Mesenchymal stem cell (in vitro differentiated cells and primary cell): Measurements from ENCODE around the gene PGAM5.

Experiments
- DNase-seq: peaks from one replicate; pipeline ENCODE4 v3.0.0-alpha.2; 2013
- H2AFZ ChIP-seq: one replicate; pipeline ENCODE4 v1.6.1; 2013; ENCODE audit warnings: low read depth, mild to moderate bottlenecking, control low read depth, inconsistent platforms, low read length, moderate library complexity
- H2AK5ac ChIP-seq: 2 replicates; pipeline ENCODE4 v1.6.1; 2013; ENCODE audit warnings: low read length, moderate library complexity, mild to moderate bottlenecking, inconsistent platforms; ENCODE audit not compliant: severe bottlenecking
- H2BK120ac ChIP-seq: one replicate; pipeline ENCODE4 v1.6.1; 2013; ENCODE audit warnings: low read depth, mild to moderate bottlenecking, inconsistent platforms, low read length, moderate library complexity
- H2BK12ac ChIP-seq, 2 experiments: one replicate each; pipeline ENCODE4 v1.6.1; 2013; ENCODE audit warnings: inconsistent platforms in 2 of 2, low read length in 2 of 2, mild to moderate bottlenecking in 2 of 2, moderate library complexity in 2 of 2, control low read depth in 1 of 2
- H2BK15ac ChIP-seq: one replicate; pipeline ENCODE4 v1.6.1; 2013; ENCODE audit warnings: mild to moderate bottlenecking, low read depth, inconsistent platforms; ENCODE audit not compliant: poor library complexity, severe bottlenecking
- H2BK5ac ChIP-seq: 2 replicates; pipeline ENCODE4 v1.6.1; 2013; ENCODE audit warnings: low read depth, mild to moderate bottlenecking, low read length, control low read depth, inconsistent platforms; ENCODE audit not compliant: poor library complexity, severe bottlenecking
- H3K14ac ChIP-seq, 2 experiments: one replicate each; pipeline ENCODE4 v1.6.1; 2013; ENCODE audit warnings: inconsistent platforms in 2 of 2, low read length in 2 of 2, control low read depth in 1 of 2, mild to moderate bottlenecking in 1 of 2, moderate library complexity in 1 of 2
- H3K18ac ChIP-seq, 2 experiments: one replicate each; pipeline ENCODE4 v1.6.1; 2013; ENCODE audit warnings: inconsistent platforms in 2 of 2, low read length in 2 of 2, control low read depth in 1 of 2, low read depth in 1 of 2, mild to moderate bottlenecking in 1 of 2
- H3K23ac ChIP-seq, 2 experiments: one replicate each; pipeline ENCODE4 v1.6.1; 2013; ENCODE audit warnings: inconsistent platforms in 2 of 2, low read length in 2 of 2, mild to moderate bottlenecking in 2 of 2, moderate library complexity in 2 of 2, control low read depth in 1 of 2
- H3K27ac ChIP-seq: 2 replicates; pipeline ENCODE4 v1.5.1; 2013; ENCODE audit warnings: mild to moderate bottlenecking, moderate library complexity, low read length, control low read depth, inconsistent platforms; ENCODE audit not compliant: poor library complexity, severe bottlenecking
- H3K27me3 ChIP-seq, 2 experiments: 2 replicates each; pipeline versions ENCODE4 v1.6.1 to v1.7.0; 2013; ENCODE audit warnings: low read length in 2 of 2, mild to moderate bottlenecking in 2 of 2, moderate library complexity in 2 of 2, control low read depth in 1 of 2, inconsistent platforms in 1 of 2; ENCODE audit not compliant: control insufficient read depth in 1 of 2, insufficient read depth in 1 of 2
- H3K36me3 ChIP-seq, 2 experiments: 2 replicates each; pipeline versions ENCODE4 v1.6.1 to v1.7.0; 2013; ENCODE audit warnings: low read length in 2 of 2, control low read depth in 1 of 2, inconsistent platforms in 1 of 2, low read depth in 1 of 2, mild to moderate bottlenecking in 1 of 2; ENCODE audit not compliant: insufficient read depth in 2 of 2, control insufficient read depth in 1 of 2
- H3K4ac ChIP-seq, 2 experiments: one replicate each; pipeline ENCODE4 v1.6.1; 2013; ENCODE audit warnings: inconsistent platforms in 2 of 2, low read length in 2 of 2, mild to moderate bottlenecking in 2 of 2, moderate library complexity in 2 of 2, control low read depth in 1 of 2, low read depth in 1 of 2
- H3K4me1 ChIP-seq: 2 replicates; pipeline ENCODE4 v1.6.1; 2013; ENCODE audit warnings: low read depth, low read length, control low read depth; ENCODE audit not compliant: control insufficient read depth, insufficient read depth
- H3K4me2 ChIP-seq: 2 replicates; pipeline ENCODE4 v1.6.1; 2013; ENCODE audit warnings: low read length, mild to moderate bottlenecking, inconsistent platforms; ENCODE audit not compliant: poor library complexity, severe bottlenecking
- H3K4me3 ChIP-seq, 2 experiments: 2 replicates each; pipeline versions ENCODE4 v1.5.1 to v1.7.0; 2013; ENCODE audit warnings: low read length in 2 of 2, mild to moderate bottlenecking in 2 of 2, control low read depth in 1 of 2, low read depth in 1 of 2; ENCODE audit not compliant: insufficient read depth in 1 of 2
- H3K79me1 ChIP-seq: replicated peaks from 2 replicates; pipeline ENCODE4 v1.6.1; 2013; ENCODE audit warnings: mild to moderate bottlenecking, control low read depth, low read length, inconsistent platforms; ENCODE audit not compliant: poor library complexity, severe bottlenecking
- H3K9ac ChIP-seq: 2 replicates; pipeline ENCODE4 v1.7.0; 2013; ENCODE audit warnings: mild to moderate bottlenecking, low read length, moderate library complexity
- H3K9me3 ChIP-seq: 2 replicates; pipeline ENCODE4 v1.7.0; 2013; ENCODE audit warnings: mild to moderate bottlenecking, low read length; ENCODE audit not compliant: control insufficient read depth
- H4K8ac ChIP-seq: one replicate; pipeline ENCODE4 v1.6.1; 2013; ENCODE audit warnings: inconsistent platforms, mild to moderate bottlenecking, low read length, moderate library complexity
- H4K91ac ChIP-seq: one replicate; pipeline ENCODE4 v1.6.1; 2013; ENCODE audit warnings: mild to moderate bottlenecking, low read length, inconsistent platforms
- WGBS: methylation state at CpG from one replicate; pipeline ENCODE4 v1.1.7; 2013; ENCODE audit warnings: mixed read lengths; 5-methylcytosine and 5-hydroxymethylcytosine counted together

PGAM5 gene

GRCh38 chr12:132708150-132708549, 2.5 kb upstream of the PGAM5 start:
- Histone ChIP-seq H3K18ac (no peak overlapping the region), H3K36me3 (peaks cover 7 to 13% of the 10 kb centered on the region in 2 experiments), H2BK5ac (no peak overlapping the region), H3K4me2 (no peak overlapping the region), H2BK120ac (no peak overlapping the region), H3K14ac (no peak overlapping the region), H2BK12ac (no peak overlapping the region), H3K9ac (no peak overlapping the region), H4K91ac (no peak overlapping the region), H3K27ac (no peak overlapping the region), H3K23ac (no peak overlapping the region), H3K4ac (no peak overlapping the region), H3K9me3 (no peaks in the 10 kb centered on the region), H2AK5ac (no peak overlapping the region), H4K8ac (peak overlapping the region; percentile 65), H2BK15ac (no peak overlapping the region), H3K4me3 (no peak overlapping the region), H3K79me1 (peaks cover 4% of the 10 kb centered on the region), H3K4me1 (peaks cover 14% of the 10 kb centered on the region), H2AFZ (no peak overlapping the region), H3K27me3 (no peaks in the 10 kb centered on the region)
- DNase-seq: no peak
- 98% methylated on average over 2 of the region's 2 CpGs for WGBS

- H2AK5ac ChIP-seq: no peak overlapping the region
- H3K9me3 ChIP-seq: no peaks in the 10 kb centered on the region
- peaks cover 4% of the 10 kb centered on the region for H3K4me1 ChIP-seq
- peaks cover 6 to 12% of the 10 kb centered on the region in 2 experiments for H3K36me3 ChIP-seq
- peak overlapping the region; percentile 35 for H4K91ac ChIP-seq
- no peak overlapping the region for H2BK5ac ChIP-seq
- H3K4me3 ChIP-seq: peak overlapping the region; percentile 93 to 98
- H2BK120ac ChIP-seq: peak overlapping the region; percentile 30
- H3K27ac ChIP-seq: peak overlapping the region; percentile 83
- H3K18ac ChIP-seq: peak overlapping the region; percentile 14 to 79
- no peaks in the 10 kb centered on the region for H3K27me3 ChIP-seq
- H2BK12ac ChIP-seq: no peak overlapping the region
- under 1% methylated on average over 26 of the region's 26 CpGs for WGBS
- H4K8ac ChIP-seq: peak overlapping the region; percentile 77
- H3K23ac ChIP-seq: peak overlapping the region in 1 of 2 experiments; percentile 69
- peak overlapping the region; percentile 35 to 79 for H3K4ac ChIP-seq
- H2BK15ac ChIP-seq: no peak overlapping the region
- H3K9ac ChIP-seq: peak overlapping the region; percentile 90
- H2AFZ ChIP-seq: peak overlapping the region; percentile 96
- peaks cover 12% of the 10 kb centered on the region for H3K79me1 ChIP-seq
- H3K14ac ChIP-seq: no peak overlapping the region
- DNase-seq: no peak
- H3K4me2 ChIP-seq: peak overlapping the region; percentile 78
Observed at GRCh38 chr12:132710043-132710404, 618 bp upstream of the PGAM5 start.

GRCh38 chr12:132711080-132711843, 620 bp downstream of the PGAM5 start:
- Histone ChIP-seq H3K14ac (no peak overlapping the region), H3K27me3 (no peaks in the 10 kb centered on the region), H2BK5ac (no peak overlapping the region), H4K8ac (peak overlapping the region; percentile 22), H2AK5ac (no peak overlapping the region), H3K4ac (peak overlapping the region in 1 of 2 experiments; percentile 84), H3K9ac (peak overlapping the region; percentile 90), H2BK120ac (no peak overlapping the region), H3K4me2 (peak overlapping the region; percentile 91), H3K27ac (no peak overlapping the region), H3K4me3 (peak overlapping the region; percentile 93 to 98), H3K36me3 (peaks cover 11 to 18% of the 10 kb centered on the region in 2 experiments), H3K18ac (peak overlapping the region in 1 of 2 experiments; percentile 83), H2BK15ac (no peak overlapping the region), H2AFZ (peak overlapping the region; percentile 62), H4K91ac (no peak overlapping the region), H3K23ac (peak overlapping the region in 1 of 2 experiments; percentile 80), H3K4me1 (peaks cover 4% of the 10 kb centered on the region), H2BK12ac (peak overlapping the region in 1 of 2 experiments; percentile 6), H3K9me3 (no peaks in the 10 kb centered on the region), H3K79me1 (peaks cover 15% of the 10 kb centered on the region)
- peak; percentile 50 for DNase-seq
- WGBS: 22% methylated on average over 36 of the region's 59 CpGs

GRCh38 chr12:132713123-132713522, 2.5 kb downstream of the PGAM5 start:
- no peak for DNase-seq
- peaks cover 9% of the 10 kb centered on the region for H3K4me1 ChIP-seq
- no peak overlapping the region for H3K4ac ChIP-seq
- H2BK15ac ChIP-seq: no peak overlapping the region
- no peak overlapping the region for H2BK5ac ChIP-seq
- peaks cover 24% of the 10 kb centered on the region for H3K79me1 ChIP-seq
- no peak overlapping the region for H3K4me2 ChIP-seq
- no peak overlapping the region for H4K91ac ChIP-seq
- H3K23ac ChIP-seq: no peak overlapping the region
- H3K9ac ChIP-seq: no peak overlapping the region
- no peak overlapping the region for H3K27ac ChIP-seq
- H3K18ac ChIP-seq: no peak overlapping the region
- no peaks in the 10 kb centered on the region for H3K9me3 ChIP-seq
- no peak overlapping the region for H2AFZ ChIP-seq
- 90% methylated on average over 2 of the region's 2 CpGs for WGBS
- H3K4me3 ChIP-seq: no peak overlapping the region
- no peak overlapping the region for H3K14ac ChIP-seq
- peaks cover 26 to 33% of the 10 kb centered on the region in 2 experiments for H3K36me3 ChIP-seq
- H2BK120ac ChIP-seq: no peak overlapping the region
- no peak overlapping the region for H4K8ac ChIP-seq
- no peak overlapping the region for H2AK5ac ChIP-seq
- no peaks in the 10 kb centered on the region for H3K27me3 ChIP-seq
- H2BK12ac ChIP-seq: peak overlapping the region in 1 of 2 experiments; percentile 25
